IMR-90 (cell line): Measurements from ENCODE around the gene NACC1. TPM values are rescaled to one million over a fixed set of nuclear protein-coding genes. Genes with fewer than 3 reads are reported as not detected.

ENCODE experiments used
- ATAC-seq: fragments of 200-7000 bp; cut with Tn5 transposase; 2 replicates; pipeline ENCODE4 v1.9.1; 2020; ENCODE audit warnings: low read depth, mild to moderate bottlenecking, moderate library complexity
- BruUV-seq: library from RNA; stranded (reverse); fragments of 400-500 nt; replicated peaks from 2 replicates; lab custom pipeline; 2021; lab: Mats Ljungman, UMichigan
- CTCF ChIA-PET: fragments of 300-600 bp; formaldehyde crosslinking; extraction: SDS; loops from one replicate; lab custom pipeline; 2021; ENCODE audit warnings: antibody characterized with exemption; lab: Yijun Ruan, JAX
- POLR2A ChIA-PET: fragments of 300-600 bp; sonication (Branson Sonifier 250); formaldehyde crosslinking; loops from one replicate; lab custom pipeline; 2022; ENCODE audit warnings: antibody characterized with exemption; ENCODE audit not compliant: unreplicated experiment; lab: Charles Lee
- DNase-seq: peaks from one replicate; pipeline ENCODE4 v3.0.0; 2013
- H2AFZ ChIP-seq: replicated peaks from 2 replicates; pipeline ENCODE3; 2013; ENCODE audit warnings: low read length, mild to moderate bottlenecking; ENCODE audit not compliant: poor library complexity
- H2AK5ac ChIP-seq: 2 replicates; pipeline ENCODE4 v1.6.1; 2013; ENCODE audit warnings: low read depth, low read length, inconsistent platforms
- H2AK9ac ChIP-seq: replicated peaks from 2 replicates; pipeline ENCODE3; 2013; ENCODE audit warnings: mild to moderate bottlenecking, low read depth, low read length, moderate library complexity; ENCODE audit not compliant: poor library complexity
- H2BK120ac ChIP-seq: 2 replicates; pipeline ENCODE4 v1.6.1; 2013; ENCODE audit warnings: low read depth, low read length, inconsistent platforms
- H2BK15ac ChIP-seq: 3 replicates; pipeline ENCODE4 v1.6.1; 2013; ENCODE audit warnings: low read depth, low read length, inconsistent platforms
- H2BK20ac ChIP-seq: 2 replicates; pipeline ENCODE4 v1.6.1; 2013; ENCODE audit warnings: low read depth, mild to moderate bottlenecking, inconsistent platforms, low read length, moderate library complexity
- H2BK5ac ChIP-seq: 2 replicates; pipeline ENCODE4 v1.6.1; 2013; ENCODE audit warnings: mild to moderate bottlenecking, low read depth, low read length, inconsistent platforms; ENCODE audit not compliant: poor library complexity, severe bottlenecking
- H3K14ac ChIP-seq: replicated peaks from 2 replicates; pipeline ENCODE4 v1.6.1; 2013; ENCODE audit warnings: low read depth, low read length, inconsistent platforms
- H3K18ac ChIP-seq: 2 replicates; pipeline ENCODE4 v1.6.1; 2013; ENCODE audit warnings: low read depth, low read length, control low read depth
- H3K23ac ChIP-seq: 2 replicates; pipeline ENCODE4 v1.6.1; 2013; ENCODE audit warnings: low read depth, low read length, inconsistent platforms
- H3K27ac ChIP-seq: 2 replicates; pipeline ENCODE4 v1.5.1; 2013; ENCODE audit warnings: mild to moderate bottlenecking, control low read depth, low read length; ENCODE audit not compliant: insufficient read depth
- H3K27me3 ChIP-seq: 2 replicates; pipeline ENCODE4 v1.6.1; 2013; ENCODE audit warnings: low read length; ENCODE audit not compliant: control insufficient read depth, insufficient read depth
- H3K36me3 ChIP-seq: 2 replicates; pipeline ENCODE4 v1.6.1; 2013; ENCODE audit warnings: low read length, mixed read lengths; ENCODE audit not compliant: control insufficient read depth, insufficient read depth
- H3K4ac ChIP-seq: 2 replicates; pipeline ENCODE4 v1.6.1; 2013; ENCODE audit warnings: low read depth, low read length, inconsistent platforms
- H3K4me1 ChIP-seq: 2 replicates; pipeline ENCODE4 v1.6.1; 2013; ENCODE audit warnings: low read length, mixed read lengths; ENCODE audit not compliant: control insufficient read depth, insufficient read depth
- H3K4me2 ChIP-seq: 2 replicates; pipeline ENCODE4 v1.6.1; 2013; ENCODE audit warnings: low read depth, mild to moderate bottlenecking, control low read depth, low read length, moderate library complexity
- H3K4me3 ChIP-seq: 2 replicates; pipeline ENCODE4 v1.5.1; 2013; ENCODE audit warnings: low read depth, mild to moderate bottlenecking, control low read depth, low read length, moderate library complexity; ENCODE audit not compliant: insufficient read depth
- H3K56ac ChIP-seq: 2 replicates; pipeline ENCODE4 v1.6.1; 2013; ENCODE audit warnings: low read length, inconsistent platforms; ENCODE audit not compliant: insufficient read depth; ENCODE audit errors: extremely low read depth
- H3K79me1 ChIP-seq, 2 experiments: 2 replicates each; pipeline ENCODE4 v1.6.1; 2013; ENCODE audit warnings: low read length in 2 of 2, inconsistent platforms in 1 of 2, low read depth in 1 of 2
- H3K9ac ChIP-seq: 2 replicates; pipeline ENCODE4 v1.6.1; 2013; ENCODE audit warnings: low read depth, low read length, control low read depth
- H3K9me1 ChIP-seq: 2 replicates; pipeline ENCODE4 v1.6.1; 2013; ENCODE audit warnings: low read length, inconsistent platforms; ENCODE audit not compliant: insufficient read depth
- H3K9me3 ChIP-seq: 2 replicates; pipeline ENCODE4 v1.6.1; 2013; ENCODE audit warnings: low read length; ENCODE audit not compliant: control insufficient read depth, insufficient read depth
- H4K20me1 ChIP-seq: 2 replicates; pipeline ENCODE4 v1.6.1; 2013; ENCODE audit warnings: low read length, inconsistent platforms; ENCODE audit not compliant: insufficient read depth
- H4K5ac ChIP-seq: 2 replicates; pipeline ENCODE4 v1.6.1; 2013; ENCODE audit warnings: mild to moderate bottlenecking, low read depth, low read length, control low read depth
- H4K8ac ChIP-seq, 2 experiments: 2 replicates each; pipeline ENCODE4 v1.6.1; 2013; ENCODE audit warnings: low read depth in 2 of 2, low read length in 2 of 2, control low read depth in 1 of 2, inconsistent platforms in 1 of 2
- H4K91ac ChIP-seq: 2 replicates; pipeline ENCODE4 v1.6.1; 2013; ENCODE audit warnings: low read depth, low read length, inconsistent platforms; ENCODE audit not compliant: insufficient read depth
- BHLHE40 ChIP-seq: fragments of 150-350 bp; IDR thresholded peaks from 2 replicates; pipeline ENCODE4 v1.6.1; 2016; ENCODE audit warnings: mild to moderate bottlenecking, low read depth, low read length
- CEBPB ChIP-seq: IDR thresholded peaks from 2 replicates; pipeline ENCODE4 v1.6.1; 2012; ENCODE audit warnings: low read depth, low read length, improper control_type of control experiment
- FOS ChIP-seq: fragments of 150-350 bp; IDR thresholded peaks from 2 replicates; pipeline ENCODE4 v1.6.1; 2016; ENCODE audit warnings: low read depth, low read length
- MAFK ChIP-seq: IDR thresholded peaks from 2 replicates; pipeline ENCODE4 v1.6.1; 2012; ENCODE audit warnings: low read depth, low read length, improper control_type of control experiment
- MAZ ChIP-seq: IDR thresholded peaks from 2 replicates; pipeline ENCODE4 v1.6.1; 2012; ENCODE audit warnings: low read depth, mild to moderate bottlenecking, low read length, improper control_type of control experiment, moderate library complexity, borderline replicate concordance
- RCOR1 ChIP-seq: IDR thresholded peaks from 2 replicates; pipeline ENCODE4 v1.6.1; 2012; ENCODE audit warnings: mild to moderate bottlenecking, low read length, improper control_type of control experiment; ENCODE audit not compliant: insufficient replicate concordance
- WGBS, 2 experiments: methylation state at CpG; one replicate each; pipeline versions ENCODE4 v1.1.5 to v1.1.7; 2013; ENCODE audit warnings: missing lambda C conversion rate in 2 of 2; ENCODE audit not compliant: insufficient read length in 1 of 2; ENCODE audit errors: extremely low coverage in 2 of 2; 5-methylcytosine and 5-hydroxymethylcytosine counted together
- dilution Hi-C: fragments of 300-500 bp; cut with HindIII; formaldehyde crosslinking; loops from one replicate; pipeline ENCODE4 v1.14.3; 2018; ENCODE audit warnings: low sequenced_read_pairs; ENCODE audit not compliant: unreplicated experiment
- in situ Hi-C: fragments of 300-500 bp; cut with MboI; formaldehyde crosslinking; loops from 3 replicates; pipeline ENCODE4 v1.14.3; 2019; ENCODE audit warnings: low sequenced_read_pairs, inconsistent platforms, mixed read lengths
- intact Hi-C: fragments of 100-400 bp; cut with micrococcal nuclease; formaldehyde crosslinking; loops from 2 replicates; pipeline ENCODE4 v1.10.0; 2022
- polyA plus RNA-seq, 3 experiments: library from polyadenylated mRNA; depleted of rRNA; stranded (reverse); fragments of >200 nt; gene quantifications; 2 replicates each; pipeline ENCODE4 v1.2.3, GENCODE V29; 2012; ENCODE audit warnings: low replicate concordance in 1 of 3
- total RNA-seq: library from RNA; depleted of rRNA; stranded (reverse); fragments of >200 nt; gene quantifications from 2 replicates; pipeline ENCODE4 v1.2.3, GENCODE V29; 2012
- TF ChIP-seq, protein P1 (sequence below): fragments of 150-350 bp; IDR thresholded peaks from 2 replicates; pipeline ENCODE4 v1.6.1; 2016; ENCODE audit warnings: low read depth, mild to moderate bottlenecking, low read length, moderate library complexity, borderline replicate concordance

Gene NACC1
- total and polyA plus RNA-seq, 2 of the 4 experiments (the other 2 are of a cell fraction): 42.5 to 181 TPM

- Histone ChIP-seq H2BK120ac (no peak overlapping the region), H2AK5ac (no peak overlapping the region), H3K79me1 (peaks cover 3 to 31% of the 10 kb centered on the region in 2 experiments; a peak in 2 of 4 replicates), H3K23ac (no peak overlapping the region), H3K4me2 (no peak overlapping the region), H3K18ac (no peak overlapping the region), H3K4me3 (no peak overlapping the region), H3K27me3 (no peaks in the 10 kb centered on the region), H3K9ac (no peak overlapping the region), H4K20me1 (peaks cover 19% of the 10 kb centered on the region), H3K4me1 (peaks cover 25% of the 10 kb centered on the region), H2AK9ac (peak overlapping the region; percentile 79), H4K5ac (no peak overlapping the region), H2BK15ac (no peak overlapping the region), H3K9me3 (no peaks in the 10 kb centered on the region), H4K8ac (no peak overlapping the region), H3K27ac (no peak overlapping the region), H4K91ac (no peak overlapping the region), H3K4ac (no peak overlapping the region), H2BK5ac (no peak overlapping the region), H3K56ac (no peak overlapping the region), H3K36me3 (peaks cover 46% of the 10 kb centered on the region), H2BK20ac (no peak overlapping the region), H2AFZ (no peak overlapping the region), H3K9me1 (no peaks in the 10 kb centered on the region; the same call in 1 of the 2 replicates), H3K14ac (no peak overlapping the region)
- no peak for TF ChIP-seq BHLHE40
- TF ChIP-seq MAFK: no peak
- TF ChIP-seq CEBPB: no peak
- no peak for TF ChIP-seq MAZ
- TF ChIP-seq FOS: no peak
- no peak for TF ChIP-seq RCOR1
- TF ChIP-seq, protein P1, sequence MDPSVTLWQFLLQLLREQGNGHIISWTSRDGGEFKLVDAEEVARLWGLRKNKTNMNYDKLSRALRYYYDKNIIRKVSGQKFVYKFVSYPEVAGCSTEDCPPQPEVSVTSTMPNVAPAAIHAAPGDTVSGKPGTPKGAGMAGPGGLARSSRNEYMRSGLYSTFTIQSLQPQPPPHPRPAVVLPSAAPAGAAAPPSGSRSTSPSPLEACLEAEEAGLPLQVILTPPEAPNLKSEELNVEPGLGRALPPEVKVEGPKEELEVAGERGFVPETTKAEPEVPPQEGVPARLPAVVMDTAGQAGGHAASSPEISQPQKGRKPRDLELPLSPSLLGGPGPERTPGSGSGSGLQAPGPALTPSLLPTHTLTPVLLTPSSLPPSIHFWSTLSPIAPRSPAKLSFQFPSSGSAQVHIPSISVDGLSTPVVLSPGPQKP: no peak
- ATAC-seq (no peak), DNase-seq (no peak)
- WGBS, 2 experiments: 86% methylated on average over 1 of the region's 4 CpGs; no CpG with 5 or more reads in 1 of the 2 experiments
- BruUV-seq: no TSS peak
- dilution Hi-C loops (no loop called here), in situ Hi-C loops (no loop called here), intact Hi-C loops (no loop called here)
- ChIA-PET POLR2A (no interaction called here), CTCF (interaction anchor here (1.6 kb wide), 1 partner anchor 97 kb away, joined by 4 read pairs; no protein-coding TSS in a partner anchor)
Observed at GRCh38 chr19:13074378-13074777, 43.7 kb upstream of the NACC1 start.
